ENCODE measurements around the gene TUFT1.

The TUFT1 gene

GRCh38 chr1:151533870-151534269 lies 6.2 kb upstream of the TUFT1 start (continued):
- TF ChIP-seq ZNF600 (tag by site-specific recombination; IDR thresholded peaks at IDR 0.05): no peak

GRCh38 chr1:151534662-151535278 lies 5.3 kb upstream of the TUFT1 start:
- H3K36me3 ChIP-seq (ENCODE audit: control insufficient read depth in 2 of 2, insufficient read depth in 1 of 2, low read length in 2 of 2): peaks cover 0 to 60% of the 10 kb centered on the region in 2 experiments; a peak in 1 of 3 replicates
- ChIA-PET CTCF (interaction anchor here (0.6 to 1.7 kb wide), 20 partner anchors 11 to 208 kb away, joined by 3 to 8 read pairs (median 3); partner anchors contain the start of gene CGN), POLR2A (no interaction called here)
- H3K4me1 ChIP-seq (ENCODE audit: control insufficient read depth, insufficient read depth, low read length): peaks cover 3% of the 10 kb centered on the region; the same call in 1 of the 2 replicates
- TF ChIP-seq CTCF (tag by site-specific recombination; IDR thresholded peaks at IDR 0.05) (peak; percentile 69), ZNF660 (tag by site-specific recombination; IDR thresholded peaks at IDR 0.05) (peak; percentile 60; the same call in 1 of the 2 replicates), ZNF654 (tag by site-specific recombination; IDR thresholded peaks at IDR 0.05; ENCODE audit: low read depth) (peak; percentile 90), ZSCAN30 (tag by site-specific recombination; IDR thresholded peaks at IDR 0.05) (peak; percentile 72; the same call in 1 of the 2 replicates), ZNF23 (tag by site-specific recombination; IDR thresholded peaks at IDR 0.05; ENCODE audit: borderline replicate concordance) (no peak)
- H3K27ac ChIP-seq (ENCODE audit: extremely low read depth, low read depth, low read length): no peak overlapping the region
- H3K4me3 ChIP-seq (ENCODE audit: low read depth, low read length): no peak overlapping the region
- no peaks in the 10 kb centered on the region for H3K9me3 ChIP-seq (ENCODE audit: control insufficient read depth, insufficient read depth, low read depth, low read length)

- Histone ChIP-seq H3K4me3 (ENCODE audit: low read depth, low read length) (no peak overlapping the region), H3K4me1 (ENCODE audit: control insufficient read depth, insufficient read depth, low read length) (peaks cover 3% of the 10 kb centered on the region; the same call in 1 of the 2 replicates), H3K9me3 (ENCODE audit: control insufficient read depth, insufficient read depth, low read depth, low read length) (no peaks in the 10 kb centered on the region), H3K36me3 (ENCODE audit: control insufficient read depth in 2 of 2, insufficient read depth in 1 of 2, low read length in 2 of 2) (peaks cover 0 to 51% of the 10 kb centered on the region in 2 experiments; a peak in 1 of 3 replicates), H3K27ac (ENCODE audit: extremely low read depth, low read depth, low read length) (no peak overlapping the region)
- TF ChIP-seq MYNN (tag by site-specific recombination; IDR thresholded peaks at IDR 0.05; ENCODE audit: borderline replicate concordance) (no peak), ZNF626 (tag by site-specific recombination; IDR thresholded peaks at IDR 0.05) (no peak), ZNF555 (tag by site-specific recombination; conservative IDR thresholded peaks at IDR 0.05) (no peak), PRDM6 (tag by site-specific recombination; IDR thresholded peaks at IDR 0.05) (no peak), ZNF391 (tag by site-specific recombination; IDR thresholded peaks at IDR 0.05; ENCODE audit: borderline replicate concordance, low read depth) (no peak), WT1 (tag by site-specific recombination; IDR thresholded peaks at IDR 0.05) (no peak)
- CTCF ChIA-PET: interaction anchor here (0.5 to 1.7 kb wide), 19 partner anchors 10 to 529 kb away, joined by 3 to 8 read pairs (median 4); partner anchors contain the start of genes CGN and MINDY1
- POLR2A ChIA-PET: interaction anchor here (0.5 kb wide), 1 partner anchor 321 kb away, joined by 5 read pairs; no protein-coding TSS in a partner anchor
Measured at GRCh38 chr1:151535326-151536271, 4.5 kb upstream of the TUFT1 start.

GRCh38 chr1:151536499-151536898 lies 3.6 kb upstream of the TUFT1 start:
- H3K9me3 ChIP-seq (ENCODE audit: control insufficient read depth, insufficient read depth, low read depth, low read length): no peaks in the 10 kb centered on the region
- no peak for TF ChIP-seq ZNF501 (tag by site-specific recombination; IDR thresholded peaks at IDR 0.05)
- ChIA-PET CTCF (interaction anchor here (0.6 to 1.7 kb wide), 6 partner anchors 12 to 465 kb away, joined by 3 to 8 read pairs (median 5); no protein-coding TSS in a partner anchor), POLR2A (interaction anchor here (0.5 to 1.1 kb wide), 2 partner anchors 26 to 321 kb away, joined by 4 to 5 read pairs; partner anchors contain the start of gene CGN)
- no peak overlapping the region for H3K27ac ChIP-seq (ENCODE audit: extremely low read depth, low read depth, low read length)
- H3K4me1 ChIP-seq (ENCODE audit: control insufficient read depth, insufficient read depth, low read length): peaks cover 3% of the 10 kb centered on the region; the same call in 1 of the 2 replicates
- H3K4me3 ChIP-seq (ENCODE audit: low read depth, low read length): no peak overlapping the region
- peaks cover 0 to 50% of the 10 kb centered on the region in 2 experiments; a peak in 1 of 3 replicates for H3K36me3 ChIP-seq (ENCODE audit: control insufficient read depth in 2 of 2, insufficient read depth in 1 of 2, low read length in 2 of 2)
